ENCODE measurements around the gene FAM50A.

FAM50A gene

GRCh38 chrX:154435171-154435733, 8.7 kb upstream of the FAM50A start:
- ATAC-seq (ENCODE audit: low read depth) = no peak
- Histone ChIP-seq H3K27ac (ENCODE audit: poor library complexity, severe bottlenecking) (no peak overlapping the region), H3K4me1 (ENCODE audit: insufficient read depth, poor library complexity, severe bottlenecking) (no peaks in the 10 kb centered on the region), H3K36me3 (ENCODE audit: low read depth) (peaks cover 7% of the 10 kb centered on the region), H3K27me3 (ENCODE audit: insufficient read depth, poor library complexity, severe bottlenecking) (no peaks in the 10 kb centered on the region), H3K9me3 (ENCODE audit: severe bottlenecking) (no peaks in the 10 kb centered on the region), H3K4me3 (ENCODE audit: severe bottlenecking) (no peak overlapping the region)
- no peak for DNase-seq (ENCODE audit: low spot score)
- TF ChIP-seq CTCF (IDR thresholded peaks at IDR 0.05; ENCODE audit: poor library complexity, severe bottlenecking) = no peak

GRCh38 chrX:154436374-154436982, 7.5 kb upstream of the FAM50A start:
- 0 out of 3 replicates have a peak, but pooled peaks have one; percentile 20 for ATAC-seq (ENCODE audit: low read depth)
- H3K4me3 ChIP-seq (ENCODE audit: severe bottlenecking) = peak overlapping the region; percentile 95
- no peaks in the 10 kb centered on the region for H3K9me3 ChIP-seq (ENCODE audit: severe bottlenecking)
- no peak for TF ChIP-seq CTCF (IDR thresholded peaks at IDR 0.05; ENCODE audit: poor library complexity, severe bottlenecking)
- H3K27me3 ChIP-seq (ENCODE audit: insufficient read depth, poor library complexity, severe bottlenecking) = no peaks in the 10 kb centered on the region
- peak overlapping the region; percentile 54 for H3K27ac ChIP-seq (ENCODE audit: poor library complexity, severe bottlenecking)
- H3K4me1 ChIP-seq (ENCODE audit: insufficient read depth, poor library complexity, severe bottlenecking) = no peaks in the 10 kb centered on the region
- H3K36me3 ChIP-seq (ENCODE audit: low read depth) = peaks cover 10% of the 10 kb centered on the region
- no peak for DNase-seq (ENCODE audit: low spot score)

GRCh38 chrX:154436983-154437752, 6.8 kb upstream of the FAM50A start, which contains the start of gene GDI1:
GDI1 (plus strand) TSS chrX:154437154; CDS start chrX:154437255, 101 bp downstream.
- Histone ChIP-seq H3K4me3 (ENCODE audit: severe bottlenecking) (peak within 1 kb of the TSS; percentile 95), H3K27ac (ENCODE audit: poor library complexity, severe bottlenecking) (peak within 1 kb of the TSS; percentile 54), H3K9me3 (ENCODE audit: severe bottlenecking) (no peaks in the 10 kb centered on the region), H3K36me3 (ENCODE audit: low read depth) (peaks cover 17% of the 10 kb centered on the region), H3K27me3 (ENCODE audit: insufficient read depth, poor library complexity, severe bottlenecking) (no peaks in the 10 kb centered on the region), H3K4me1 (ENCODE audit: insufficient read depth, poor library complexity, severe bottlenecking) (no peaks in the 10 kb centered on the region)
- TF ChIP-seq CTCF (IDR thresholded peaks at IDR 0.05; ENCODE audit: poor library complexity, severe bottlenecking) = no peak
- DNase-seq (ENCODE audit: low spot score) (no peak), ATAC-seq (ENCODE audit: low read depth) (peak; percentile 29; the same call in 1 of the 3 replicates)

- Histone ChIP-seq H3K9me3 (ENCODE audit: severe bottlenecking) (no peaks in the 10 kb centered on the region), H3K27ac (ENCODE audit: poor library complexity, severe bottlenecking) (peak overlapping the region; percentile 54), H3K27me3 (ENCODE audit: insufficient read depth, poor library complexity, severe bottlenecking) (no peaks in the 10 kb centered on the region), H3K4me3 (ENCODE audit: severe bottlenecking) (peak overlapping the region; percentile 95), H3K4me1 (ENCODE audit: insufficient read depth, poor library complexity, severe bottlenecking) (no peaks in the 10 kb centered on the region), H3K36me3 (ENCODE audit: low read depth) (peaks cover 26% of the 10 kb centered on the region)
- no peak for DNase-seq (ENCODE audit: low spot score)
- ATAC-seq (ENCODE audit: low read depth) = no peak
- TF ChIP-seq CTCF (IDR thresholded peaks at IDR 0.05; ENCODE audit: poor library complexity, severe bottlenecking) = no peak
Observed at GRCh38 chrX:154437971-154438893, 5.7 kb upstream of the FAM50A start.

Measured in RWPE2 (cell line).